A673 (cell line): ENCODE measurements around the gene NFATC2. TPM values are rescaled to one million over a fixed set of nuclear protein-coding genes. Genes with fewer than 3 reads are reported as not detected.

ENCODE experiments used
- BruUV-seq: library from RNA; stranded (reverse); fragments of 400-500 nt; replicated peaks from 2 replicates; lab custom pipeline; 2021; lab: Mats Ljungman, UMichigan
- CTCF ChIA-PET: fragments of 300-600 bp; sonication (Branson Sonifier 250); formaldehyde crosslinking; loops from one replicate; lab custom pipeline; 2022; ENCODE audit warnings: antibody characterized with exemption; lab: Charles Lee
- POLR2A ChIA-PET: fragments of 300-600 bp; sonication (Branson Sonifier 250); formaldehyde crosslinking; loops from one replicate; lab custom pipeline; 2022; ENCODE audit warnings: antibody characterized with exemption; ENCODE audit not compliant: low non-redundant PET; lab: Charles Lee
- DNase-seq: peaks from one replicate; pipeline ENCODE4 v3.0.0-alpha.2; 2015; ENCODE audit warnings: low spot score
- H3K27ac ChIP-seq: fragments of 200-600 bp; sonication (generic); 2 replicates; pipeline ENCODE4 v1.5.1; 2016; ENCODE audit warnings: mixed run types, low read depth, mild to moderate bottlenecking, mixed read lengths, antibody characterized with exemption, low read length; ENCODE audit not compliant: poor library complexity, severe bottlenecking
- H3K27me3 ChIP-seq: fragments of 200-600 bp; sonication (generic); replicated peaks from 2 replicates; pipeline ENCODE4 v1.6.1; 2017; ENCODE audit warnings: mixed run types, low read depth, mild to moderate bottlenecking, mixed read lengths, antibody characterized with exemption, low read length; ENCODE audit not compliant: insufficient read depth, poor library complexity
- H3K36me3 ChIP-seq: fragments of 200-600 bp; sonication (generic); 2 replicates; pipeline ENCODE4 v1.6.1; 2016; ENCODE audit warnings: mixed run types, mild to moderate bottlenecking, mixed read lengths, antibody characterized with exemption, low read length; ENCODE audit not compliant: insufficient read depth, poor library complexity, severe bottlenecking
- H3K4me1 ChIP-seq: fragments of 200-600 bp; sonication (generic); 2 replicates; pipeline ENCODE4 v1.6.1; 2017; ENCODE audit warnings: mixed run types, mild to moderate bottlenecking, mixed read lengths, antibody characterized with exemption, low read length; ENCODE audit not compliant: insufficient read depth, poor library complexity, severe bottlenecking
- H3K4me3 ChIP-seq: fragments of 200-600 bp; sonication (generic); 2 replicates; pipeline ENCODE4 v1.5.1; 2016; ENCODE audit warnings: low read depth, mixed run types, mild to moderate bottlenecking, mixed read lengths, low read length; ENCODE audit not compliant: poor library complexity, severe bottlenecking
- H3K9me3 ChIP-seq: fragments of 200-600 bp; sonication (generic); 2 replicates; pipeline ENCODE4 v1.6.1; 2016; ENCODE audit warnings: mixed run types, low read depth, mild to moderate bottlenecking, mixed read lengths, antibody characterized with exemption, low read length; ENCODE audit not compliant: poor library complexity, severe bottlenecking
- EZH2 ChIP-seq: fragments of 200-600 bp; sonication (generic); IDR thresholded peaks from 2 replicates; pipeline ENCODE4 v1.6.1; 2017; ENCODE audit warnings: borderline replicate concordance, low read depth, mild to moderate bottlenecking, mixed read lengths, antibody characterized with exemption, low read length; ENCODE audit not compliant: poor library complexity, severe bottlenecking
- intact Hi-C: fragments of 100-400 bp; cut with micrococcal nuclease; formaldehyde crosslinking; loops from one replicate; pipeline ENCODE4 v1.10.0; 2022; ENCODE audit not compliant: unreplicated experiment
- total RNA-seq: library from RNA; stranded (reverse); gene quantifications from 2 replicates; pipeline ENCODE4 v1.2.3, GENCODE V29; 2021
- TF ChIP-seq, protein P1 (sequence below): fragments of 300-800, 200-600 bp; sonication (generic); conservative IDR thresholded peaks from 2 replicates; pipeline ENCODE4 v1.5.1; 2017; ENCODE audit warnings: low read depth, mild to moderate bottlenecking, antibody characterized with exemption, low read length, moderate library complexity, mixed read lengths

Gene NFATC2
- total RNA-seq, 1 experiment from 2014 or later: 0.64 TPM

DNA sequence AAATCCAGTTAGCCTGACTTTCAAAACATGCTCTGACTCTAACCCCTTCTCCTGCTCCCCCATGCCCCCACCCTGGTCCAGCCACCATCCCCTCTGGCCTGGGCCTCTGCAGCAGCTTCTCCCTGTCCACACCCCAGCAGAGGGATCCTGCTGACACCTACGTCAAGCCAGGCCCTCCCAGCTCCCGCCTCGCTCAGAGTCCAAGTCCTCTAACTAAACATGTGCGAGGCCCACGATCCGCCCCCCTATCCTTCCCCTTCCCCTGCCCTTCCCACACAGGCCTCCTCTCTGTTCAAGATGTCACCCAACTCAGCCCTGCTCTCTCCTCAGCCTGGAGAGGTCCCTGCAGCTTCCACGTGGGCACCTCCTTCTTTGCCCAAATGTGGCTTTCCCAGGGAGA, 33.7 kb downstream of the NFATC2 start:
- DNase-seq: no peak
- Histone ChIP-seq H3K36me3 (no peaks in the 10 kb centered on the region), H3K9me3 (no peaks in the 10 kb centered on the region), H3K4me1 (no peaks in the 10 kb centered on the region), H3K4me3 (no peak overlapping the region), H3K27me3 (no peaks in the 10 kb centered on the region), H3K27ac (no peak overlapping the region)
- ChIA-PET CTCF (no interaction called here), POLR2A (no interaction called here)
- intact Hi-C loops: no loop called here
- TF ChIP-seq, protein P1, sequence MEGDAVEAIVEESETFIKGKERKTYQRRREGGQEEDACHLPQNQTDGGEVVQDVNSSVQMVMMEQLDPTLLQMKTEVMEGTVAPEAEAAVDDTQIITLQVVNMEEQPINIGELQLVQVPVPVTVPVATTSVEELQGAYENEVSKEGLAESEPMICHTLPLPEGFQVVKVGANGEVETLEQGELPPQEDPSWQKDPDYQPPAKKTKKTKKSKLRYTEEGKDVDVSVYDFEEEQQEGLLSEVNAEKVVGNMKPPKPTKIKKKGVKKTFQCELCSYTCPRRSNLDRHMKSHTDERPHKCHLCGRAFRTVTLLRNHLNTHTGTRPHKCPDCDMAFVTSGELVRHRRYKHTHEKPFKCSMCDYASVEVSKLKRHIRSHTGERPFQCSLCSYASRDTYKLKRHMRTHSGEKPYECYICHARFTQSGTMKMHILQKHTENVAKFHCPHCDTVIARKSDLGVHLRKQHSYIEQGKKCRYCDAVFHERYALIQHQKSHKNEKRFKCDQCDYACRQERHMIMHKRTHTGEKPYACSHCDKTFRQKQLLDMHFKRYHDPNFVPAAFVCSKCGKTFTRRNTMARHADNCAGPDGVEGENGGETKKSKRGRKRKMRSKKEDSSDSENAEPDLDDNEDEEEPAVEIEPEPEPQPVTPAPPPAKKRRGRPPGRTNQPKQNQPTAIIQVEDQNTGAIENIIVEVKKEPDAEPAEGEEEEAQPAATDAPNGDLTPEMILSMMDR: no peak
- TF ChIP-seq EZH2: no peak
- BruUV-seq: no TSS peak

DNA sequence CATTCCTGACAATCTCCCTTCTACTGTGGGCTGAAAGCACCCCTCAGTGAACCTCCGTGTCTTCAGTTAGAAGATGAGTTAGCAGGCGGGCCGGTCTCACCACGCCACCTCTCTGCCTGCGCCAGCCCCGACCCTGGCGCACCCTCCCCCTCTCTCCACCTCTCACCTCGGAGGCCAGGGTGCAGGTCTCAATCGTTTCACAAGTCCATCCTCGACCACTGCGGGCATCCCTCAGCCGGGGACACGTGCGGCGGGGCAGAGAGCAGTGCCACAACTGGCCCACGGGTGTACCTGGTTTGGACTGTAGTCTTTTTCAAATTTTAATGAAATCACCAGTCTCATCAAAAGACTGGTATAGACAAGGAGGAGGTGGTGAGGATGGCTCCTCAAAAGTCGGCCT, 34.4 kb downstream of the NFATC2 start:
- Histone ChIP-seq H3K36me3 (no peaks in the 10 kb centered on the region), H3K9me3 (no peaks in the 10 kb centered on the region), H3K4me3 (no peak overlapping the region), H3K27me3 (no peaks in the 10 kb centered on the region), H3K27ac (no peak overlapping the region), H3K4me1 (no peaks in the 10 kb centered on the region)
- intact Hi-C loops: no loop called here
- no peak for DNase-seq
- ChIA-PET CTCF (no interaction called here), POLR2A (no interaction called here)
- TF ChIP-seq EZH2: no peak
- TF ChIP-seq, protein P1: no peak
- BruUV-seq: no TSS peak

DNA sequence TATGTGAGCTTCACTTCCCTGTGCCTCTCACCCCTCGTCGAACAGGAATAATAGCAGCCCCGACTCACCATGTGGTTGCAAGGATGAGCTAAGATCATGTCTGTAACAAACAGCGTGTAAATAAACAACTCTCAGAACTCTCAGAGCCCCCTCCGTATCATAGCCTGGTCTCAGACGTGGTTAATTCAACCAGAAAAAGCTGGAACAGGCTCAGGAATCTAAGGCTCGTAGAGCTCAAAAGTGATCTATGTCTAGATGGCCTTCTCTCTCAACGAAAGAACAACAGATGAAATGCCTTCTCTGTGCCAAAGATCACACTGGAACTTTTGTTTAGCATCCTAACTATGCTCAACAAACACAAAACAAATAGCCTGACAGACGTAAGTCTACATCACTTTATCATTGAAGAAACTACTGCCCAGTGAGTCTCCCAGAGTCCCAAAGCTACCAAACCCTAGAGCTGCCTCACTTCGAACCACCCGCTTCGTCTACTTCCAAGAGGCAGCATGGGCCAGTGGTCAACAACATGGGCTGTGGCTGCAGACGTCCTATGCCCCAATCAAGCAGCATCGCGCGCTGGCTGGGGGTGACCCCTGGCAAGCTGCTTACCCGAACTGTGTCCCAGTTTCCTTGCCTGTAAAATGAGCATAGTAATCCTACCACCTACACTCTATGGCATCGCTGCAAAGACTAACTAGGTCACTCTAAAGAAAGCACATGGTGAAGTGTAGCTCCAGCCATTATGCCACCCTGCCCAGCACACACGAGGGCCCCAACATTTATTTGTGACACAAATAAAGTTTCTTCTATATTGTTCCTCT, 35.1 kb downstream of the NFATC2 start:
- Histone ChIP-seq H3K9me3 (no peaks in the 10 kb centered on the region), H3K27me3 (no peaks in the 10 kb centered on the region), H3K4me3 (no peak overlapping the region), H3K4me1 (no peaks in the 10 kb centered on the region), H3K36me3 (no peaks in the 10 kb centered on the region), H3K27ac (no peak overlapping the region)
- ChIA-PET POLR2A (no interaction called here), CTCF (no interaction called here)
- DNase-seq: no peak
- no TSS peak for BruUV-seq
- no peak for TF ChIP-seq EZH2
- TF ChIP-seq, protein P1: no peak
- intact Hi-C loops: no loop called here
